Right lung (tissue), 5 donors: ENCODE data around the gene GRHL3. TPM values are rescaled to one million over a fixed set of nuclear protein-coding genes. Genes with fewer than 3 reads are reported as not detected.
A peak's percentile ranks its signal among the peaks of the same experiment; 100 is the strongest.

Experiments
- DNase-seq, 2 donors: peaks; one replicate each; pipeline ENCODE4 v3.0.0-alpha.2; 2013
- polyA plus RNA-seq, 5 donors: library from polyadenylated mRNA; unstranded; fragments of 120-200 nt; gene quantifications; one replicate each; pipeline versions ENCODE4 v1.2.1 to v1.2.3, GENCODE V29; 2013; ENCODE audit warnings: inconsistent platforms in 1 of 5, low replicate concordance in 1 of 5; ENCODE audit not compliant: insufficient read length in 5 of 5, insufficient read depth in 1 of 5

The GRHL3 gene
- polyA plus RNA-seq, 5 donors, result 0.09 to 0.45 (median 0.19) TPM

DNA sequence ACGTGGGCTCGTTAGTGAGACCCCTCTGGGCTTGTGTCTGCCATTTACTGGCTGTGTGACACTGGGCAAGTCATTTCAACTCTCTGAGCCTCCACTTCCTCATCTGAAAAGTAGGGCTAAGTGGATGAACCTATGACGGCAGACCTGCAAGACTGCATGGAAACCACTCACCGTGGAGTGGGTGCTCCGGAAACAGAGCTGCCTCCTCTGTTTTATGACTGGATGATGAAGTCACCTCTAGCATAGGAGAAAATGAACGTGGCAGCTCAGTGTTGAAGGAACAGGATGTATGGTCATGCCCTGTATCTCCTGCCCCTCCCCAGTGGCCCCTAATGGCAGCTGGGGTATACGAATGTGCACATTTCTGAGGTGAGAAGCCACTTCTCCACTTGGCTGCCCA lies 53.9 kb downstream of the GRHL3 start:
- no peak for DNase-seq

DNA sequence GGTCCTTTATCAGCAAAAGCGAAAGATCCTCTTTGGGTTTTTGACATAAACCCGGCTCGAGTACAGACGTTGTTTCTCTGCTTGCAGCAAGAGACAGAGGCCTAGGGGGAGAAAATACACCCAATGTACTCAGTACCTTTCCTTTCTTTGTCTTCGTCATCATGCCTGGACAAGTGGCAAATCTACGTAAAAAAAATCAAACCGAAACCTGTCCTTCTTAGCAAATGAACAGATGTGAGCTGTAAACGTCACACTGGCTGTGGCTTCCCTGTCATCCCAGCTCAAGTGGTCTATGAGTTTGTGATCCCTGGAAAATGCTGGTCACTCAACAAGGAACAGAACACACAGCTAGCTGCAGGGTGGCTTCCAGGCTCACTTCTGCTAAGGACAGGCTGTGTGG lies 54.6 kb downstream of the GRHL3 start:
- DNase-seq, result no peak

DNA sequence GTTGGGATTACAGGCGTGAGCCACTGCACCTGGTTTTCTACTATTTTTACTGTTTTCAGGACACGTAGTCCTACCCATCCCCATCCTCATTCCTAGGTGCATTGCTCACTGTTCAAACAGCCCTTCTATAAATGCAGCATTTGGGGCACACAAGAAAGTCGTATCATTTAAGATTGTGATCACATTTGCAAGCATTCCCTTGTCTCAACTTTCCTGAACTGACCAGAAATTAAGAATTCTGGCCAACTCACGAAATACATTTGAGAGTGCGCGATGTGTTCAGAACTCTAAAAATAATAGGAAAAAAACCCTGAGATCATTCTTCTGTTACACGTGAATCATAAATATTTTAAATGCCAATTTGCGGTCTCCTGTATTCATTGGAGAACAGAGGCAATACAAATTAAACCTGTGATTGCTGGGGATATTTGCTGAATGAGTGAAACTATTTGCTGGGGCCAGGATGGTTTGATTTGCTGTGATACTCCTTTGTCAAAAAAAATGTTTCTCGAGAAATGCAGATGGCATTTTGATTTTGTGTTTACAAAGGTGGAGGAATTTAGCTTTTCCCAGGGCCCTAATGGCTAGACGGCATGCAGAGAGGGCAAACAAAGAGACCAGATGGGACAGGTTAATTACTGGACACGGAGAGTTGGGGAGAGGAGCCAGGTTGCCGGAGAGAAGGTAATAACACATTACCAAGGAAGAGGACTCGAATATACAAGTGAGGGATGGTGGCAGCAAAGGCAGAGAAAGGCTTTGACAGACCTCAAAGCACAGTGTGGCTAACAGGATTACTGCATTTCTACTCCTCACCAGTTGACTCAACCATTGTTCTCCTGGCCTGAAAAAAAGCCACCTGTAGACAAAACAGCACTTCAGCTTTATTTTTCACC lies 56.0 kb downstream of the GRHL3 start:
- no peak for DNase-seq

DNA sequence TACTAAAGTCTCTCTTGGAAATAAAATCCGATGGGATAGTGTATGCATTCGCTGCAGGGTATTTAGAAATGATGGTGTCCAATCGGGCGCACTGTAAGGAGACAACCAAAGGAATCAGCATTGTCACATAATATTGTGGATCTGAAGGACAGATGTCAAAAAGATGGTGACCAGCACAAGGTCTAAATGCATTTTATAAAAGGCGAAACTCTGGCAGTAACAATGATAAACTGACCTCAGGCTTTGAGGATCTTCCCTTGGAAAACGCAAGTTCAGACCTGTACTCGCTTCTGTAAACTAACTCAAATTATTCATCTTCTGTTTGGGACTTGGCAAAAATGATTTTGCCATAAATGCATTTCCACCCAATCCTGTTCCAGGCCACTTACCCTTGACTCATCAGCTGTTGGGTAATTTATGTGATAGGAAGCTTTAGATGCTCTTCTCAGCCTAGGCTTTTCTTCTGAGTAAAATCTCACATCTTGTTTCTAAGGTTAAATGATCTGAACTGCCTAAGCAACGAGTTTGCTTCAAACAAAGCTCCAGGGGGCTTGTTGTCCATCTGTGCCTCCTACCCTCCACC lies 60.7 kb downstream of the GRHL3 start:
- DNase-seq, result no peak

DNA sequence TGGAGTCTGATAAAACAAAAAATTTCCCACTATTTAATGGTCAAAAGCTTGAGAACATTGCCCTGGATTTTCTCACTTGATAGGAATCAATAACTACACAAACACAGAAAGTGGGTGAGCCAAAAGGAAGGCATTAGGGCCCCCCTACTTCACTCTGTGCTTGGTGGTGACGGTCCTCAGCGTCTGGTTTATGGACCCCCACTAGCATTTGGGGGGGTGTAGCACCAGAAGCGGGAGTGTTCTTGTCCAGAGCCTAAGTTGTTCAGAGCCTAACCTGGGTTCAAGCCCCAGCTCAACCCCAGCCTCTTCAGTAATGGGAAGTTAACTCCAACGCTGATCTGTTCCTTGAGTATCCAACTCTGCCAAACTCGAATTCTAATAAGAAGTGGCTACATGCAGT lies 61.4 kb downstream of the GRHL3 start:
- no peak for DNase-seq

DNA sequence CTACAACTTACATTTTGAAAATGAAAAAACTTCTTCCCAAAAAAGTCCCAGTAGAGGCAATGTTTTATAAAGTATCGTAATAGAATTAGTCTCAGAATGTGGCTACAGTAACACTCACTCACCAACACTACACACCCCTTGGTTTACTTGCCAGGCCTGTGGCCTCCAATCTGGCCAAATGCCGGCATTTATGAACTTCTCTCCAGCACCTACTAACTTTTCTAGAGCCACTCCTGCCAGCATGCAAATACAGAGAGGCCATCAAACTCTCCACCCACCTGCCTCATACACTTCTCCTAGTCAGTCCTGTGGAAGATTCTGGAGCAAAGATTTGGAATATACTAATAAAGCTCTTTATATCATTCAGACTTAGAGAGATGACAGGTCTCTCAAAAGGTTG lies 62.1 kb downstream of the GRHL3 start:
- DNase-seq, result no peak

DNA sequence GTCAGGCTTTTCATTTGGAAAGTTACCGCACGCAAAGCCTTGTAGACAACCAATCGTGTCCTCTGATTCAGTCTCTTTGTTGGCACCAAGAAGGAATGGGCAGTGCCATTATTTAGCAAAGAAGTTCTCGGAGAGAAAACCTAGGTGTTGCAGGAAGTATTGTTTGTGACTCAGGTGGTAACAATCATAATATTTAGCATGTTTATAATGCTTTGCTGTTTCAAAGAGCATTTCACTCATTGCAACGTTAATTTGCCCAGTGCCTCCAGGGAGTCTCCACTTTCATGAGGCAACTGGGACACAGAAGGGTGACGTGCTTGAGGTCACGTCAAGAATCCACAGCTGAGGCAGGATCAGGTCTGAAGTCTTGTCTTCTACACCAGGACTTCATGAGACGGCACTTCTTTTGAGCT lies 63.0 kb downstream of the GRHL3 start:
- DNase-seq, result no peak

DNA sequence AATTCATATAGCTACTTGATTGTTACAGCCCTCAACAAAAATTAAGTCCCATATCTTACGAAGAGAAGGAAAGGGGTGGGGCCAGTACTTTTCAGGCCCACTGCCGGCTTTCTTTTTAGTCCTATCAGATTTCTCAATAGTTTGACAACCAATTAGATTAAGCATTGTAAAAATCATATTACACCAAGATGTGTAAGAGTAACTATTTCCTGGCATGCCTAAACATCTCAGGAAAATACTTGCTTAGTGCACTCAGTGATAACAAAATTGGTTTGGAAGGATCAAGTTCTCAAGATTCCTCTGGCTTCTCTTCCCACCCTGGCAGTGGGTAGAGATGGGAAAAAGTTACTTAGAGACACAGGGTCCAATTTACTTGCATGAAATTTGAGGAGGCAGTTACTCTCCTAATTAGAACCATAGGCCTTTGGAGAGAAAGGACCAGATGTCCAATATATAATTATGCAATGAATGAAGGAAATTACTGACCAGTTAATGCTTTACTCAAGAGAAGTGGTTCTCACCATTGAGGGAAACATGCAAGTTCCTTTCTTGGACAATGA lies 64.3 kb downstream of the GRHL3 start:
- DNase-seq, result no peak

DNA sequence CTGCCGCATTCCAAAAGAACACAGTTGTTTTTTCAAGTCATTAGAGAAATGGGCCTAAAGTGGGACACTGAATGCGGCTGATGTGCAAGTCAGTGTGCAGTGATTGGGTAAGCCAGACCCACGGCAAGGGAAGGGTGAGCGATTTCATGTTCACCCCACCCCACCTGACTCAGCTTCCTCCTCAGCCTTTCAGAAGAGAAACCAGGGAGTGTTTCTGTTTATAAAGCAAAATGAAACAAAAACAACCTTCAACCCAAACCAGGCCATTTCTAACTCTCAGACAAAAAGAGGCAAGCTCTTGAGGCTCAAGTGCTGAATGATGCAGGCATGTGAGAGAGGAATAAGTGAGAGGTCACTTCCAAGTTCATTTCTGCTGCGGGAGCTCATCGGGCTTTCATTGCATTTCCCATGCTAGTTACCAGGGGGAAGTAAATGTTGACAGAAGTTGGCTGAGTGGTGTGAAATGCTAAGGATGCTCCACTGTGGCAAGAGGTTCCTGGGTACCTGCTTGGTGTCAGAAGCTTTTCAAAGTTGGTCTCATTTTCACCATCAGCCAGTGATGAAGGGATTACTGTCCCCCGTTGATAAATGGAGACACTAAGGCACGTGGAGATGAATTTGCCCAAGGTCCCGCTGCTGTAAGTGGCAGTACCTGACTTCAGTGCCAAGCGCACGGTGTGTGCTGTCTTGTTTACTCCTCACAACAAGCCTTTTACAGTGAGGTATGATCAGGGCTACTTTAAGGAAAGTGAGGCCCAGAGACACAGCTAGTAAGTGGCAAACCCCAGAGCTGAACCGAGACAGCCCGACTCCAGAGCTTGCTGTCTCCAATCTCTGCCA lies 65.3 kb downstream of the GRHL3 start:
- DNase-seq, result peak in 1 of 2 donors; percentile 15

DNA sequence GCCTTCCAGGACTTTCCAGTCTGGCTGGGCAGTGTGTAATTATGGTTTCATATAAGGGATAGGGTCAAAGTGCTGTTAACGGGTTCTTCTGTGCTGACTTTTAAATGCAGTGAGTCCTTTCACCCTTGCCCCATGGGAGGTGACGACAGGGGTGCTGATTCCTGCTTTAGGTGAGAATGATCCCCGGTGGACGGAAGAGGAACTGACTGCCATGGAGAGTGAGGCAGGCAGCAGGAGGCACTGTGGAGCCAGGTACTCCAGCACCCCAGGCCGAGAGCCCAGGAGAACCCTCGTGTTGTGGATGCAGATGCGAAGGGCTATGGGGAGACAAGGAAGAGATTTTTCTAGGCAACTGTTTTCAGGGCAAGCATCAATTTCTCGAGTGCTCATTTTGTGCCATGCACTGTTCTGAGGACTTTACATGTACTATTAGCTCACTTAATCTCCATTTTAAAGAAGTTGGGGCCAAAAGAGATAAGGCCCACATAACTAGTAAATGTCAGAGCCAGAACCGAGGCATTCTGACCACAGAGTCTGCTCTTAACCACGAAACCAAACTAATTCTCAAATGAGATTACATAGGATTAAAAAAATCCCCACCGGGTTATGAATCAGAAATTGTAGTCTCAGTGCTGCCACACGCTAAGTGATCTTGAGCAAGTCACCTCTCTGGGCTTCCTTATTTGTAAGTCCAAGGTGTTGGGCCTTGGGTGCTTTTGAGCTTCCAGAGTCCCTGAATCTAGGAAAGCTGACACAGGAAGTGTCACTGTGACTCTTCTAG lies 66.2 kb downstream of the GRHL3 start:
- DNase-seq, result no peak

DNA sequence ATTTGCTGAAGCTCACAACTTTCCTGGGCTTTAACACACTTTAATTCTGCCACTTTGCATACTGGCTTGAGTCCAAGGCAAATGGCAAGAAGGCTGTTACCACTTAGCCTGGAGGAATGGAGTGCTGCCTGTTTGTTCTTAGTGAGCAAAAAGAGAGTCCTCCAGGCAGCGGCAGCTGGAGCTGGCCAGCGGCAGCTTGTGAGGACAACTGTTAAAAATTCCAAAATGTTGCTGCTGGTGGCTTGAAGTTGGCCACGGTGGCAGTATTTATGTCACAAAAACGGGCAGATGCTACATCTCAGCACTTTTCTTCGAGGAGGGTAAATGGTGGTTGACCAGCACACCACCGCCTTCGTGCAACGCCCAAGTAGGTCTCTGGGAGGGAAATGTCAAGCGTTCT lies 67.1 kb downstream of the GRHL3 start:
- peak in 1 of 2 donors; percentile 53 for DNase-seq

DNA sequence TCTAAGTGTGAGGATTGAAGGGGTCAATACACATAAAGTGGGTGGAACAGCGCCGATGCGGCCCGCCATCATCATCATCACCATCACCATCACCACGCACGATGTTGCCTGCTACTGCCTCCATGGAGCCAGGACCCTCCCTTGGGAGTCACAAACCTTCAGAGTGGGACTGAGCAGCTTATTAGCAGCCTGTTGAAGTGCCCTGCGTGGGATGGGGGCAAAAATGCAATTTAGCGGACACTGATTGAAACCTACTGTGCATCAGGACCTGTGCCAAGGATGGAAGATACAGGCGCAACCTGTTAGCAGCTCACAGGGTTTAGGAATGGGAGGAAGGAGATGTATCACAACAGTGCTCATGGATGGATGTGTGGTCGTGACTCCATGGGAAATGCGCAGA lies 67.8 kb downstream of the GRHL3 start:
- DNase-seq, result no peak

DNA sequence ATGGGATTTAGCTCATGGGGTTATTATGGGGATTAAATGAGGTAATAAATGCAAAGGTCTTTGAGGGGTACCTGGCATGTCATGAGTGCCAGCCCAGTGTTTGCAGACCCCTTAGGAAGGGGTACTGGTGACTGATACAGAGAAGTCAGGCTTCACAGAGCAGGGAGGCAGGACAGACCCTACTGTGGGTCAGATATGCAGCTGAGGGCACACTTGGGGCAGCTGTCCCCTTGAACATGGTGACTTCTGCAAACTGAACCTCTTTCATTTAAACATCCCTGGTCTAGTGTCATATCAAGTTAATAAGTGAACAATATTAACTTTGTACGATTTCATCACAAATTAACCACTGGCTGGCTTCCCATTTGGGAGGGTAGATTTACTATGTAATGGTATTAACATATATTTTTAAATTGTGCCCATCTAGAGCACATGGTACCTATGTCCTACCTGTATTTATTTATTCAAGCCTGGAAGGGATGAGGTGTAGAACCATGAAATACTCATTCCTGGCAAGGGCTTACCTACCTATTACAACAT lies 68.5 kb downstream of the GRHL3 start:
- no peak for DNase-seq

DNA sequence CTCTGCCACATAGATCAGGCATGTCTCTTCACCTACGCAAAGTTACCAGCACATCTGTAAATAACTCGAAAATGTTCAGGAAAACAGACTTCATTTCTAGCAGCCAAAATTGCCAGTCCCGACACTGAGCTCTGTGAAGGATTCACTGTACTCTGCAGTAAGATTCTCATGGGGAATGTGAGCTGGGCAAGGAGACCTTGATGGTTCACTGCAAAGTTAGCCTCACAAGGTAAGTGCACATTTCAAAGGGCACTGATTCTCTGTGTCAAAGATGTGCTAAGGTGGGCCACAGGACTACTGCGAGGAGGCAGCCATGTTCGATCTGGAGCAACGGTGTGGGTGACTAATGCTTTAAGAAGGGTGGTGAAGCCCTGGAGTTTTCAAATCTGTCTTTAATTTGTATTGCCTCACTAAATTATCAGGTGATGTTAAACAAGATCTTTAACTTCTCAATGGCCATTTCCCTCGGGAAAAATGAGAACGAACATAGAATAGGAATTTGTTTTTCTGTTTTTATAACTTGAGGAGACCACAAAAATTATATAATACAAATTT lies 69.3 kb downstream of the GRHL3 start:
- DNase-seq, result no peak

DNA sequence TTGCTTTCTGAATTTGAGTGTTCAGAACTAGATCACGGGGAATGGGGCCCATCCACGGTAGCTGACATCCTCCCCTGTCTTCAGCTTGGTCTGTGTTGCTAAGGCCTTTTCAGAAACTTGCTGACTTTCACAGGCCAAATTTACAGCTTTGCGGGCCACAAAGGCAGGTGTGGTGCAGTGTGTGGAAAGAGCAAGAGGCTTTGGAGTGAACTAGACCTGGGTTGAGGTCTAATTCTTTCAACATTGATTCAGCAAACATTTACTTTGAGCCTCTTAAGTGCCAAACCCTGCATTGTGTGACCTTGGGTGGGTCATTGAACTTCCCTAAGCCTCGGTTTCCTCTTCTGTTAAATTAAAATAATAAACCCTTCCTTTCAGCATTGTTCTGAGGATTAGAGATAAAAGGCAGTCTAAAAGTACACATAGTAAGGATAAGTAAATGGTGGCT lies 70.1 kb downstream of the GRHL3 start:
- no peak for DNase-seq

DNA sequence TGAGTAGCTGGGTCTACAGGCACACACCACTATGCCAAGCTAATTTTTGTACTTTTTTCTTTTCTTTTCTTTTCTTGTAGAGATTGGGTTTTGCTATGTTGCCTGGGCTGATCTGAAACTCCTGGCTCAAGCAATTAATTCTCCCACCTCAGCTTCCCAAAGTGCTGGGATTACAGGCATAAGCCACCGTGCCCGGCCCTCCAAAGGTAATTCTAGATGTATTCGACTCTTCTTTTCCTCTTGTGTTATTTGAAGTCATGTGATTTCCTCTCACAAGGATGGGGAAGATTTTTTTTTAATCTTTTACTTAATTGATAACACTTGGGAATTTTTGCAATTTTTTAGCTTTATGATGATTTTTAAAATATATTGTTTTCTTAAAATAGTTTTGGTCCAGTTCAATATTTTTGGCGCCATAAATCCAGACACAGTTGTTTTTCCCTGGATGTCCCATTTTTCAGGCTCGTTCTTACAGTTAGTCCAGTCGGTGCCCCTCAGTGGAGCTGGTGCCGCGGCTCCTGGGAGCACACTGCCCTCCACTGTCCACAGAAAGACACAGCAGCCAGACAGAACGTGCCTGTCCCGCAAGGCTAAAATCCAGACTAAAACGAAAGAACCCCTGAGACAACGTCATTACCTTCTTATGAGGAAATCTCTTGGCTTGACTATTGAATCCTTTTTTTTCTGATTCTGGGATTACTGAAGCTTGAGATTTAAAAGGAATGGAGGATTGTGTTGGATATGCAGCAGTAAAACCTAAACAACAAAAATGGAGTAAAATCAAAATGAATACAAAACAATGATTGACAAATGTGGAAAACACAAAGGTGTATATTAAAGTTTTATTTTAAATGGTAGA lies 72.0 kb downstream of the GRHL3 start:
- DNase-seq, result peak in 1 of 2 donors; percentile 75

DNA sequence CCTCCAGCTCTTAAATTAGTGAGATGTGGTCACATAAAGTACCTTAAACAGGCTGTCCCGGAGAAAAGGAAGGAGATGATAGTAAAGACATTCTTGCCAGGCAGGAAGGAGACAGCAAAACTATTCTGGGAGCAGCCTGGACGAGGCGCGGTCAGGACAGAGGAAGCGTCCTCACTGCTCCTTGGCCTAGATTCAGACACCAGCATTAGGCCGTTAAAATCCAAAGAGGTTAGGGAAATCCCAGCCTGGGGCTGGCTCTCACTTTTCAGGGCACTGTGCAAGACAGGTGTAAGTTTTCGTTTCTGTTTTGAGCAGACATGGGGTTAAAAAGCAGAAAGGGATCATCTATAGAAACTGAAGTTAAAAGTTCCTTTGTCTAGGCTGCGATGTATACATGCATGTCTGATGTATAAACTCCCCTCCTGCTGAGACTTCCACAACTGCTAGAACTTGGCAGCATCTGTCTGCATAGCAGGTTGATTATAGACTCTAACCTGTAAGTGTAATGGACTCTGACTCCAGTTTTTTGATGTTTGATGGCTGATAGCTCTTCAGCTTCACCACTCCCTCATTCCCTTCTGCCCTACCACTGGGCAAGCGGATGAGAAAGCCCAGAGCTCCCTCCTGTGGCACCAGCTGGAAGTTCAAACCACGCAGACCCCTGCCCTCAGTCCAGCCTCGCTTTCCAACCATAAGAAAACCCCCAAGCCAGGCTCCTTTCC lies 72.9 kb downstream of the GRHL3 start:
- no peak for DNase-seq

DNA sequence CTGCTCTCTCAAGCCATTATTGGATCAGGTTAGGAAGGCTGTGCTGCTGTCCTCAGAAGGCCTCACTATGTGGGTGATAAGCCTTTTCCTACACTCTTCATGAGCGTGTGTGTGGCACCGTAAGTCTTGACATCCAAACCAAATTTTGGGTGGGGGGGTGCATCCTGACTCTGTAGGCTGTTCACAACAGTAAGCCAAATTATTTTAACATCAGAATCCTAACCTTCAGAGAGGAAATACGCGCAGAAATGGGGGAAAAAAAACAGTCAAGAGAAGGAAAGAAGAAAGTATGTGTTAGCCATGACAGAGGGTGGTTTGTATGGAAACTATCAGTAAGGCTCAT lies 73.4 kb downstream of the GRHL3 start:
- DNase-seq, result no peak
